ENCODE measurements around the gene PCDH9.

The PCDH9 gene, protein sequence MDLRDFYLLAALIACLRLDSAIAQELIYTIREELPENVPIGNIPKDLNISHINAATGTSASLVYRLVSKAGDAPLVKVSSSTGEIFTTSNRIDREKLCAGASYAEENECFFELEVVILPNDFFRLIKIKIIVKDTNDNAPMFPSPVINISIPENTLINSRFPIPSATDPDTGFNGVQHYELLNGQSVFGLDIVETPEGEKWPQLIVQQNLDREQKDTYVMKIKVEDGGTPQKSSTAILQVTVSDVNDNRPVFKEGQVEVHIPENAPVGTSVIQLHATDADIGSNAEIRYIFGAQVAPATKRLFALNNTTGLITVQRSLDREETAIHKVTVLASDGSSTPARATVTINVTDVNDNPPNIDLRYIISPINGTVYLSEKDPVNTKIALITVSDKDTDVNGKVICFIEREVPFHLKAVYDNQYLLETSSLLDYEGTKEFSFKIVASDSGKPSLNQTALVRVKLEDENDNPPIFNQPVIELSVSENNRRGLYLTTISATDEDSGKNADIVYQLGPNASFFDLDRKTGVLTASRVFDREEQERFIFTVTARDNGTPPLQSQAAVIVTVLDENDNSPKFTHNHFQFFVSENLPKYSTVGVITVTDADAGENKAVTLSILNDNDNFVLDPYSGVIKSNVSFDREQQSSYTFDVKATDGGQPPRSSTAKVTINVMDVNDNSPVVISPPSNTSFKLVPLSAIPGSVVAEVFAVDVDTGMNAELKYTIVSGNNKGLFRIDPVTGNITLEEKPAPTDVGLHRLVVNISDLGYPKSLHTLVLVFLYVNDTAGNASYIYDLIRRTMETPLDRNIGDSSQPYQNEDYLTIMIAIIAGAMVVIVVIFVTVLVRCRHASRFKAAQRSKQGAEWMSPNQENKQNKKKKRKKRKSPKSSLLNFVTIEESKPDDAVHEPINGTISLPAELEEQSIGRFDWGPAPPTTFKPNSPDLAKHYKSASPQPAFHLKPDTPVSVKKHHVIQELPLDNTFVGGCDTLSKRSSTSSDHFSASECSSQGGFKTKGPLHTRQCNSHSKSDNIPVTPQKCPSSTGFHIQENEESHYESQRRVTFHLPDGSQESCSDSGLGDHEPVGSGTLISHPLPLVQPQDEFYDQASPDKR (N-terminal part only)
- long read RNA-seq, donor 1, full-length matches to known transcripts, result 3 of 3 reads
- long read RNA-seq, donor 1, partial matches to known transcripts, result 0 of 3 reads
- long read RNA-seq, donor 1, other reads (novel, unspliced or antisense), result 0 of 3 reads
- long read RNA-seq, donor 2, full-length matches to known transcripts, result 3 of 3 reads
- long read RNA-seq, donor 2, partial matches to known transcripts, result 0 of 3 reads
- long read RNA-seq, donor 2, other reads (novel, unspliced or antisense), result 0 of 3 reads
- long read RNA-seq, donor 3, full-length matches to known transcripts, result 2 of 8 reads
- long read RNA-seq, donor 3, partial matches to known transcripts, result 6 of 8 reads
- long read RNA-seq, donor 3, other reads (novel, unspliced or antisense), result 0 of 8 reads
- long read RNA-seq, donor 4, full-length matches to known transcripts, result 5 of 5 reads
- long read RNA-seq, donor 4, partial matches to known transcripts, result 0 of 5 reads
- long read RNA-seq, donor 4, other reads (novel, unspliced or antisense), result 0 of 5 reads
- long read RNA-seq, donor 5, full-length matches to known transcripts, result 1 of 1 reads
- long read RNA-seq, donor 5, partial matches to known transcripts, result 0 of 1 reads
- long read RNA-seq, donor 5, other reads (novel, unspliced or antisense), result 0 of 1 reads
- long read RNA-seq, donor 6, full-length matches to known transcripts, result 3 of 3 reads
- long read RNA-seq, donor 6, partial matches to known transcripts, result 0 of 3 reads
- long read RNA-seq, donor 6, other reads (novel, unspliced or antisense), result 0 of 3 reads
- long read RNA-seq, donor 7, full-length matches to known transcripts, result 5 of 18 reads
- long read RNA-seq, donor 7, partial matches to known transcripts, result 13 of 18 reads
- long read RNA-seq, donor 7, other reads (novel, unspliced or antisense), result 0 of 18 reads
- long read RNA-seq, donor 8, full-length matches to known transcripts, result 1 of 11 reads
- long read RNA-seq, donor 8, partial matches to known transcripts, result 10 of 11 reads
- long read RNA-seq, donor 8, other reads (novel, unspliced or antisense), result 0 of 11 reads

DNA sequence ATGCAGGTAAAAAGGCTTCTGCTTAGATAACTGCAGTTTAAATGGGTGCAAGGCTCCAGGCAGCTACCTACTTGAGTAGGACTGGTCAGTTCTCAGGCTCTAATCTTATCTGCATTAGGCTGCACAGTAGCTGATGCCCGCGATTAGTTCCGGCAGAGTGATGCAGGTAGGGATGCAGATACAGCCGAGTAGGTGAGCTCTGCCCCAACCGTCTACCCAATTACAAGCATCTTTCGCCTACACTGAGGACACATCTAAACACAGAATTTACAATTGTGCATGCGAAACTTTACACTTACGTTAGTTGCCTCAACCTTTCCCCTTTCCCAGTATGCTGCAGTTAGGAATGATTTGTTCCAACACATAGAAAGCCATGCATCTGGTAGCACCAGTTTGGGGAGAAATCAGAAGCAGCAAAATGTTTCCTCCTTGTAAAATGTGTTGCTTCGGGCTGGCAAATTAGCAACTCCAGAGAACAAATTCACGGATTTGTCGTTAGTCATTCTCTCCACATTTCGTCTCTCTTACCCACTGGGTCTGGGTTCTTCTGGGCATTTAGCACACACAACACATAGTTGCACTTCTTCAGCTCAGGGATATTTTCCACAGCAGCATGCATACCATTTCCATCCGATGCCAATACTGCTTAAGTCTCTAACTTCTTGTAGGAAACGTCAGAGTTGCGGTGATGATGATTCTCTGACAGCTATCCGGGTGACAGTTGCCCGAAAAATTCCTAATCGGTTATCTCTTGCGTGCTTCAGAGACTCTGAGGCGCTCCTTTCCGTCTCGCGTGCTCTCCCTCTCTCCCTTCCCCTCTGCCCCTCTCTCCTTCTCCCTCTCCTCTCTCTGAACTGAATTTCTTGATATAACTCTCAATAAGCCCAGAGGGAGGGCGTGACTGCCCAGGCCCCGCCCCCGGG lies at the start of gene PCDH9:
Gene PCDH9, minus strand, starts transcription at position 856 of the 923 bp plus-strand sequence. CDS start 1,896 bp downstream, outside the sequence.
- DNase-seq, result no peak

DNA sequence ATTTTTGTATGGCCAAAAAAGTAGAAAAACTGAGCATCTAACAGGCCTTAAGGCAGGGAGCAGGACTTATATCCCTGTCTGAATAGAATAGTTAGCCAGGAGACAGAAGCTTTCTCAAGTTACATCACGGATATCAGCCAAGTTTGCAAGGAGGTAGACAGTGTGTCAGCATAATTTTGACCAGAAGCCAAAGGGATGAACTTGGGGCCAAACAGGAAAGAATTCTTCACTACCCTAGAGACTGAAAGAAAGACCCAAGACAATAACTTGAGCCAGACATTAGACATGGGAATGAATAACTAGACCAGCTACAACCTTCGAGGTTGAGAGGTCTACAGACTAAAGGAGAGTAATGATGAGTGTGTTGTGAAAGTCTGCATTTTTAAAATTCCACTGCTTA lies 48.1 kb upstream of the PCDH9 start:
- no peak for DNase-seq

DNA sequence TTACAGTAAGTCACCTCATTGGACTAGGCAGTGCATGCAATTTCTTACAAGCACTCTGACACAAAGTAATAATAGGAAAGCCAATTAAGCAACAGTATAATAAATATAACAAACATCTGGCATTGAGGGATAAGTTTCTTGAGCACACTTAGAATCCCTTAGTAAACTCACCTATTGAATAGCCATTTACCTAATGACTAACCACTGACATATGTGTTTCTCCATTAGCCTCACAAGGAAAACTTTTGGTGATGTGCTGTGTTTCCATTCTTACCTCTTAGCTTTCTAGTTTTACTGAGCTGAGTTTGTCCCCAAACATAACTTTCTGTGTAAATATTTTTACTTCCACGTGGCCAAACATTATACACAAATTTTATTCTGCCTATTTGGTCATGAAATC lies 47.4 kb upstream of the PCDH9 start:
- DNase-seq, result no peak

DNA sequence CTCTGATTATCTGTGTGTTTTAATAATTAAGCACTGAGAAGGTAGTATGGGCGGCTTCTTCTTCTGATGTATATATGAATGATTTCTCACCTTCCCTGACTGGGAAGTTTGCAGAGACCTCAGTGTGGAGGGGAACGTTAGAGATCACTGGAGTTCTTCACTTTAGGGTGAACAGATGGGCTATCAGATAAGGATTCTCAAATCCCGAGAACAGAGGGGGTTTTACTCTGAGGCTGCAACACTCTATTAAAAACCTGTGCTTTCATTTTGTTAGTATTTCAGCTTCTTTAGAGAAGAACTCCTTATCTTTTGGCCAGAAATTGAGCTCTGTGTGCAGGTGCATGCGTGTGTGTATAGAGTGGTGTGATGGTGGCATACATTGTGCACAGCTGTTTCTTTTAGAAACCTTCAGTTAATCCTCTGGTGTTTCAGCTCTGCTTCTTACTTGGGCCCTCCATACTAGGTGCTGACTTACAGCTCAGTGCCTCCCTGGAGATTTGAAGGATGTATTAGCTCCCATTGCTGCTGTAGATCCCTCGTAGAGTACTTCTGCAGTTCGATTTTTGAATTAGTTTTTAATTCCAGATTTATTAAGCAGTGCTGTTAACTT lies 45.3 kb upstream of the PCDH9 start:
- DNase-seq, result no peak

DNA sequence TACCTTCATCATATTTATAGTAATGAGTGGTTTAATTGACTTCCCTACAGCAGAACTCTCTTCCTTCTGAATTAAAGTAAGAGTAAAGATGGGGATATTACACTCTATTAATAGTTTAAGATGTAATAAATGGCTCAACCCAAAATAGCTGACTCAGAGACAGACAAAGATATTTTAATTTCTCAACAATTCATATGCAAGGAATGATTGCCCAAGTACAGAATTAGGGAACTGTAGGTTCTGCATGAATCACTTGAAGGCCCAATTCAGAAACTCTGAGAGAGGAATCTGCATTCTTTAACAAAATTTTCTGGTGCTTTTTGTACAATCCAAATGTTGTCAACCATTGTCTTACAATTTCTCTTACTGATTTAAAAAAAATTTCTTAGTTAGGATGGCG lies 42.9 kb upstream of the PCDH9 start:
- DNase-seq, result no peak

DNA sequence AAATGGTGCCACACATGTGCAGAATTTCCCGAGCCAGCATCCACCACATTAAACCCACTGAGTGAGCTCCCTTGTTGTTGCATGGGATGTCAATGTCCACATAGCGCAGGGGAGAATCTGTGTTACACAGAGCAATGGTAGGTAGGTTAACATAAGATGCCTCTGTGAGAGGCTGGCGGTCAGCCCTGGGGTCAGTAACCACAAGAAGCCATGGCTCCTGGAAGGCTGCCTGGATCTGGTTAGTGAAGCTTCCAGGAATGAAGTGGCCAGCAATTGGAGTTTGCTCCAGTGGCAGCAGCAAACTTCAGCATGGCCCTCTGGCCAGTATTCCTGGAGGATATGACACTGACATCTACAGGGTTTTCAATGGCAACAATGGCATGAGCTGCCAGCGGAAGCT lies 37.0 kb upstream of the PCDH9 start:
- DNase-seq, result no peak

DNA sequence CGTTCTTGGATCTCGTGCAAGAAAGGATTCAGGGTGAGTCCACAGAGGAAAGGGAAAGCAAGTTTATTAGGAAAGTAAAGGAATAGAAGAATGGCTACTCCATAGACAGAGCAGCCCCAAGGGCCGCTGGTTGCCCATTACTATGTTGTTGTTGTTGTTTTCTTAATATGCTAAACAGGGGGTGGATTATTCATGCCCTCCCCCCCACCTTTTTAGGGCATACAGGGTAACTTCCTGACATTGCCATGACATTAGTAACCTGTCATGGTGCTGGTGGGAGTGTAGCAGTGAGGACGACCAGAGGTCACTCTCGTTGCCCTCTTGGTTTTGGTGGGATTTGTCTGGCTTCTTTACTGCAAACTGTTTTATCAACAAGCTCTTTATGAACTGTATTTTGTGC lies 29.1 kb upstream of the PCDH9 start:
- no peak for DNase-seq

DNA sequence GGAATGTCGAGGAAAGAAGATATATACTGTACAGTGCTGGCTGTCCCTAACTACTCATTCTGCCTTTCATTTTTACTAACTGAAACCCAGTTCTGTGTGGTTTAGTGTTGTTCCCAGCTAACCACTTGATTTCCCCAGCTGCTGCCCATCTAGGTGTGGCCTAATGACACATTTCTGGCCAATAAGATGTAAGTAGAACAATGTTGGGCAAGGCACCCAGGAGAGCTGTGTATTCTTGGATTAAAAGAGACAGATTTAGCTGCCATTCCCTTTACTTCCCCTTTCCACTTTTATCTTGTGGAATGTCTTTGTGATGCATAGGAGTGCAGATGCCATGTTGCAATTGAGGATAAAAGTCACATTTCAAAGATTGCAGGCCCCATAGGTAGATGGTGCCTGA lies 28.3 kb upstream of the PCDH9 start:
- no peak for DNase-seq

DNA sequence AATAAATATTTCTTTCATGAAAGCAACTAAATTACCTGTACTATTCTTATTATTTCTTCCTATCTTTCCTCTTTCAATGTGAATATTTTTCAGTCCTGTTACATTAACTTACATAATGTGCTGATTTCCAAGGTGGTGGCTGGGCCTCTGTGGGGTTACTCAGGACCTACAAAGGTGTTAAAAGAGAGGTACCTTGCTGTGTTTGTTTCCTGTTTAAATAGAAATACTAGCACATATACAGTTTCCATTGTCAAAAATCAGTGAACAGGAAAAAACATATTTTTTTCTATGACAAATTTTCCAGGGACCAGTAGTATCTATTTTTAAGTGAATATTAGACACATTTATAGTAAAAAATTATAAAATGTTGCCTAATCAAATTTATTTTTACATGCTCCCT lies 8.7 kb upstream of the PCDH9 start:
- DNase-seq, result no peak

DNA sequence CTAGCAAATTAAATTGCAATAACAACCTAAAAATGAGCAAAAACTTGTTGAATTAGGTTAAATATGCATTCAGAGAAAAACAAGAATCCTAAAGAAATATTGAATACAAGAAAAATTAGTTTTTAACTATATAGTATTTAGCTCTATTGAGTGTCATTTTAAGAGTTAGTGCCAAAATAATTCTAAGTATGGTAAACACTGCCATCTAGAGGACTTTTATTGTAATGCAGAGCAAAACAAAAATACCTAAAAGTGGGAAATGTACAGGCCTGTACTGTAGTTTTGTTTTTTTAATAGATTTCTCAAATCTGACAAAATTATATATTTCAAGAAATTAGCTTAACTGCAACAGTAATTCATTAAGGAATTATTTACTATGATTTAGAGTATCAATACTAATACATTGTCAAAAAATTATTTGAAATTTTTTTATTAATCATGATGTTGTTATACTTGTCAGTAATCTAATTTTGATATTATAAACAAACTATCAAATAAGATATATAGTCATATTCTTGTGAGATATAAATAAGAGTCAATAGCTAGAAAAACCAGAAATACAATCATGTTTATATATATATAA lies 8.2 kb upstream of the PCDH9 start:
- DNase-seq, result no peak

DNA sequence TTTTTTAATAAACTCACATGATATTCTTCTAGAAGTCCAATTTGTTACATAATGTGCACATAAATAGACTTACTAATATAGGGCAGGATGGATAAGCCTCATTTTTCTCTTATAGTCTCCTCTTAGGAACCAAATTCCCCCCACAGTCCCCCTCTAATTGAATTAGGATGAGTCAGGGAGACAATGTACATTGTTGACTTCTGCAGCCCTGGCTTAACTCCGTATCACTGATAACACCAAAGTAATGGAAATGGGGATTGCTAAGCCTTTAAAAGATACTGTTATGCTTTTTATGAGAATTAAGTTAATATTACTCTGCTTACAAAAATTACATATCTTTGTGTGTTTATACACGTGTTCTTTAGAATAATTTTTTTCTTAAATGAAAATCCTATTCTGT lies 5.1 kb upstream of the PCDH9 start:
- DNase-seq, result no peak

DNA sequence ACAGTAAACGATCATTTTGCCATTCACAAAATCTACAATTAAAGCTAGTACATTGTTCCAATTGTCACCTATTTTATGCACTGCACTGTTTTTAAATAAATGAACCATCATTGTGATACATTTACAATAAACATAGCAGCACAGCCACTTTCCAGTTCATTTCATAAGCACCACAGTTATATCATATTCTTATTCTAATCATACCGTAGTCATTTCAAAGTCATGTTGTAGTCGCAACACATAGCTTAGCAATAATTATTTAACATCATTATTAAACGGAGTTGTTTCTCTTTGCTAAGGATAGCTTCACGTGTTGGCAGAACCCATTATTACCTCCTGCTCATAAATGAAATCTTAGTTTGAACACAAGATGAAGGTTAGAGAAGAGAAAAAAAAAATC lies 2.2 kb upstream of the PCDH9 start:
- no peak for DNase-seq

DNA sequence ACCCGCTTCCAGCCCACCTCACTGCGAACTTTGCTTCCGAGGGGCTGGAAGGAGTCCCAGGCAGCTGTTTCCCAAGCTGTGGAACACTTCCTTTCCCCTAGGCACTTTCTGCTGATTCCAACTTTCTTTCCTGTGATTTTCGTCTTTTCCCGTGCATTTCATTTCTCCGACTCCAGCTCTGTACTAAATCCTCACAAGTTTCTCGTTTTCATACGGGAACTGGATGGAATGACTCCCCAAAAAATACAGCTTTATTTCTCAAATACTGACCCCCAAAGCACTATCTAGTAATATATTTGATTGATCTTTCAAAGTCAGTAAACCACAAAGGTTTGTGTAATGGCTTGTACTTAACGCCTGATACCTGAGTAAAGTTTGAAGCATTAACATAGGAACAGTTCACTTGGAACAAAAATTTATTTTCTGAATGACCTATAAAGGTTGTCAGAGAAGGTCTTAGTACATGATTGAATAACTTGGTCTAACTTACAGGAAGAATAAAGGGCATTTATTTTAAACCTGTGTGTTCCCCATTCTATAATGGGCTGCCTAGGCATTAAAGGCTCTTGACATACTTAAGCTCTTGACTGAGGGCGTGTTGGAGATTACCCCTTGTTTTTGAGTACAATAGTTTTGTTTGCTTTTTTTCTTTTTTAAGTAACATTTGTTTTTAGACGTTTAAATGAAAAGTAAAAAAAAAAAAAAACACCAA lies 1.3 kb upstream of the PCDH9 start:
- DNase-seq, result no peak

DNA sequence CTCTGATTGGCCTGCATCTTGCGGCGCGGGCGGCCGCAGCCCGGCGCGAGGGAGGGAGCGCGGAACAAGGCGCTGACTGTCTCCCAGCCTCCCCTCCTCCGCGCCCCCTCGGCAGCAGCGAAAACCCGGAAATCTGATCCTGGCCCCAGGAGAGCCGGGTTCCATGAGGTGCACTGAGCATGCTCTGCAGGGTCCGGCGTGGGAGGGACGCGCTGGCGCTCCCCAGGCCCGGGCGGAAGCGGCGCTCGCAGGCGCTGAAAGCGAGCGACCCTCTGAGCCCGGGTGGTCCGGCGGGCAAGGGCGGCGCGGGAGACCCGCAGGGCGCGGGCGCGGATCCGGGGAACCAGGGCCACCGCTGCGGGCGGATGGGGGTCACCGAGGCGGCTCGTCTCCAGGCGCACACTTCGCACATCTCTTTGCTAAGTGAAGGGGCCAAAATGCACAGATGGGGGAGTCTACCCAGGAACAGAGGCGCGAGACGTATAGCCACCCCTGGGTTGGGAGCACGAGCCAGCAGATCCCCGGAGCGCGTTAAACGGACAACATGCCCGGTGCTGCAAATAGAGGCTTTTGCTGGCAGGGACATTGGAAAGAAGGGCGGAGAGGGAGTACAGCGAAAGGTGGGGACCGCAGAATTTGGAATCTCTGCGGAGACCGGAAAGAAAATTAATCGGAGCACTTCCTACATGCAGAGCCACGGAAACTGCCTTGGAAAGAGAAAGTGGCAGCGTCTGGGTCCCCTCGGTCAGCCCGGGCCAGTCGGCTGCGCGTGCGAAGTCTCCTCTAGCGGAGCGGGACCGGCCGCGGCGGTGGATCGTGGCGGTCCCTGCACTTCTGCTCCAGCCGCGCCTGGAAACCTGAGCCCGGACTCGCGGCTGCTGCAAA lies 510 bp upstream of the PCDH9 start:
- DNase-seq, result peak; percentile 96

DNA sequence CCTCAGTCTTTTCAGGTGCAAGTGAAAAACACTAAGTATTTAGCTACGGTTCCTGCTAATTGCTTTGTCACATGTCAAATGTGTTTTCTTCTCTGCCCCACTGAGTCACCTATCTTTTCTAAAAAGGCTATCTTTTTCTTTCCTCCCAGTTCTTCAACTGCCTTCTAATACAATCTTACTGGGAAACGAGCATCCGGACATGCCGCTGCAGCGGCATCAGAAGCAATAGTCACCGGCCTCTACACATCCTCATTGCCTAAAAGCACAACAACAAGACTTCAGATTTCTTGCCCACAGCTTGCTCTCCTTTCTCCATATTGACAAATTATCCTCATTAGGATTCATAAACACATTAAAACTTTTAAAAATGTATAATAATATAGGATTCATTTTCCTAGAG lies 1.2 kb downstream of the PCDH9 start:
- peak; percentile 22 for DNase-seq

DNA sequence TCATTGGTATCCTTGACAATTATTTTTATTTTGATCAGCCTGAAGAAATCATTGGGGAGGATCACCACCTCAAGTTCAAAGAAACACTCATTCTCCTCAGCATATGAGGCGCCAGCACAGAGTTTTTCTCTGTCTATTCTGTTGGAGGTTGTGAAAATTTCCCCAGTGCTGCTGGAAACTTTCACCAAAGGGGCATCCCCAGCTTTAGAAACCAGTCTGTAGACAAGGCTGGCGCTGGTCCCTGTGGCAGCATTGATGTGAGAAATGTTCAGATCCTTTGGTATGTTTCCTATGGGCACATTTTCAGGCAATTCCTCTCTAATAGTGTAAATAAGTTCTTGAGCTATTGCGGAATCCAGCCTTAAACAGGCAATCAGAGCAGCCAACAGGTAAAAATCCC lies 2.1 kb downstream of the PCDH9 start:
- DNase-seq, result no peak

Measured in right kidney (tissue), 9 donors.